ENCODE data around the gene CDCP1.
"Not testable (repeated sequence)": the region's sequence is repeated elsewhere in the genome, so short reads cannot be mapped to it uniquely, and the experiment has no call there.

The CDCP1 gene

DNA sequence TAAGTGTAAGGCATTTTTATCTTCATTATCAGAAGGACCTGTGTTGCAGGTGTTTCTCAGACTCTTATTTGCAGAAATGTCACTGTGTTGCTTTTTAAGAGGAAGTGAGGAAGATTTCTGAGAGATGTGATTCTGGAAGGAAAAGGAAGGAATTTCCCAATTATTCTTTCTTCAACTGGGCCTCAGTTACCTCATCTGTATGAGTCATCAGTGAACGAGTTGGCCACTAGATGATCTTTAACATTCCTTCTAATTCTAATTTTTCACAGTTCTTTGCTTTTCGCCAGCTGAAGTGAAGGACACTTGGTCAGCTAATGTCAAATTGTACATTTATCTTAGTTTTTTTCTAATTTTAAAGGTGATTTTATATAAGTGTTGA is 91.2 kb downstream of the CDCP1 start:
- Histone ChIP-seq H3K4me1 (ENCODE audit: control insufficient read depth, insufficient read depth, low read length, unreplicated experiment) (peaks cover 61% of the 10 kb centered on the region), H3K36me3 (ENCODE audit: insufficient read depth, low read length) (no peaks in the 10 kb centered on the region), H3K79me2 (ENCODE audit: control insufficient read depth, insufficient read depth, low read length, unreplicated experiment) (no peaks in the 10 kb centered on the region), H3K27me3 (ENCODE audit: insufficient read depth, low read length) (no peaks in the 10 kb centered on the region), H3K4me3 (ENCODE audit: low read depth, low read length) (peak overlapping the region; percentile 38; the same call in 1 of the 2 replicates), H3K27ac (ENCODE audit: low read depth, low read length) (peak overlapping the region; percentile 88), H2AFZ (ENCODE audit: low read length, unreplicated experiment) (no peak overlapping the region)

DNA sequence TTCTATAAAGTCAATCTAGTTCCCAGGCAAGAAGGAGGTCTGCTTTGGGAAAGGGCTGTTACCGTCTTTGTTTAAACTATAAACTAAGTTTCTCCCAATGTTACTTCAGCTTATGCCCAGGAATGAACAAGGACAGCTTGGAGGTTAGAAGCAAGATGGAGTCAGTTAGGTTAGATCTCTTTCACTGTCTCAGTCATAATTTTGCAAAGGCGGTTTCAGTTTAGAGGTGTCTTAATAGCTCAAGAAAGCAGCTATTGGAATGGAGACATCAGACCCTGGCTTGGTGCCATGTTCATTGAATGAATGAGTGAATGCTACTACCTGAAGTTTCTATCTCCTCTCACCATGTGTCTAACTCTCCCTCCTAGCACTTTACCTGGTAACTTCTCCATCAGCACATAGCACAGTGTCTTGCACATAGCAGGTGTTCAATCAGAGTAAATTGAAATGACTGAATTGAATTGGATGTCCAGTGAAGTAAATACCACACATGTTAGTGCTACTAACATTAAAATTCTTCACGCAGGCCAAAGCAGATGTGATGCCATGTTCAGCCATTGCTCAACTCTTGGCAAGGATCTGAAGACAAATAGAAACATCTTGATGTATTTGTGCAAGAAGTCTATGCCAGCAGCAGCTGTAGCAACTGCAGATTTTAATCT is 91.9 kb downstream of the CDCP1 start:
- no peak overlapping the region for H3K4me3 ChIP-seq (ENCODE audit: low read depth, low read length)
- peak overlapping the region; percentile 88 for H3K27ac ChIP-seq (ENCODE audit: low read depth, low read length)
- peaks cover 57% of the 10 kb centered on the region for H3K4me1 ChIP-seq (ENCODE audit: control insufficient read depth, insufficient read depth, low read length, unreplicated experiment)
- no peaks in the 10 kb centered on the region for H3K79me2 ChIP-seq (ENCODE audit: control insufficient read depth, insufficient read depth, low read length, unreplicated experiment)
- H2AFZ ChIP-seq (ENCODE audit: low read length, unreplicated experiment), result no peak overlapping the region
- no peaks in the 10 kb centered on the region for H3K27me3 ChIP-seq (ENCODE audit: insufficient read depth, low read length)
- H3K36me3 ChIP-seq (ENCODE audit: insufficient read depth, low read length), result no peaks in the 10 kb centered on the region

DNA sequence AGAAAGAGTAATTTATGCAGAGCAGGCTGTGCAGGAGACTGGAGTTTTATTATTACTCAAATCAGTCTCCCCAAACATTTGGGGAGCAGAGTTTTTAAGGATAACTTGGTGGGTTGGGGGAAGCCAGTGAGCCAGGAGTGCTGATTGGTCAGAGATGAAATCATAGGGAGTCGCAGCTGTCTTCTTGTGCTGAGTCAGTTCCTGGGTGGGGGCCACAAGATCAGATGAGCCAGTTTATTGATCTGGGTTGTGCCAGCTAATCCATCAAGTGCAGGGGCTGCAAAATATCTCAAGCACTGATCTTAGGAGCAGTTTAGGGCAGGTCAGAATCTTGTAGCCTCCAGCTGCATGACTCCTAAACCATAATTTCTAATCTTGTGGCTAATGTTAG is 92.4 kb downstream of the CDCP1 start:
- not testable (repeated sequence) for H3K4me3 ChIP-seq (ENCODE audit: low read depth, low read length); H2AFZ ChIP-seq (ENCODE audit: low read length, unreplicated experiment); H3K36me3 ChIP-seq (ENCODE audit: insufficient read depth, low read length); H3K27me3 ChIP-seq (ENCODE audit: insufficient read depth, low read length); H3K79me2 ChIP-seq (ENCODE audit: control insufficient read depth, insufficient read depth, low read length, unreplicated experiment)
- Histone ChIP-seq H3K27ac (ENCODE audit: low read depth, low read length) (peak overlapping the region; percentile 88), H3K4me1 (ENCODE audit: control insufficient read depth, insufficient read depth, low read length, unreplicated experiment) (peaks cover 52% of the 10 kb centered on the region)

DNA sequence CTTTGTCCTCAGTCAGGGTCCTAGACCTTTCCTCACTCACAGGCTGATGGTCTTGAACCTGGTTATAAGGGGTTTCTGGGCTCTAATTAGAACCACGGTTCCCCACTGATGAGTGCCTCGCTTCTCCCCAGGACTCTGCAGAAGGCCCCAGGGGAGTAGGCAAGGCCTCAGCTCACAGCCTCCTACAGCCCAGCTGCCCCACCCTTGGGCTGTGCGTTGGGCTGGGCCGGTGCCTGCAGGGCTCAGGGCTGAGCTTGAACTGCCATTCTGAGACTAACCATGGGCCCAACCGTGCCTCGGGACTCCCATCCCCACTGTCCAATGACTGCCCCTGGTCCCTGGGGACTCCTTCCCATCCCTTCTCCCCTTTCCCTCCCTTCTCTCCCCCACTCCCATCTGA is 94.5 kb downstream of the CDCP1 start:
- H3K36me3 ChIP-seq (ENCODE audit: insufficient read depth, low read length), result no peaks in the 10 kb centered on the region
- no peak overlapping the region for H3K4me3 ChIP-seq (ENCODE audit: low read depth, low read length)
- no peak overlapping the region for H2AFZ ChIP-seq (ENCODE audit: low read length, unreplicated experiment)
- H3K79me2 ChIP-seq (ENCODE audit: control insufficient read depth, insufficient read depth, low read length, unreplicated experiment), result no peaks in the 10 kb centered on the region
- H3K27ac ChIP-seq (ENCODE audit: low read depth, low read length), result no peak overlapping the region
- H3K4me1 ChIP-seq (ENCODE audit: control insufficient read depth, insufficient read depth, low read length, unreplicated experiment), result peaks cover 33% of the 10 kb centered on the region
- no peaks in the 10 kb centered on the region for H3K27me3 ChIP-seq (ENCODE audit: insufficient read depth, low read length)

DNA sequence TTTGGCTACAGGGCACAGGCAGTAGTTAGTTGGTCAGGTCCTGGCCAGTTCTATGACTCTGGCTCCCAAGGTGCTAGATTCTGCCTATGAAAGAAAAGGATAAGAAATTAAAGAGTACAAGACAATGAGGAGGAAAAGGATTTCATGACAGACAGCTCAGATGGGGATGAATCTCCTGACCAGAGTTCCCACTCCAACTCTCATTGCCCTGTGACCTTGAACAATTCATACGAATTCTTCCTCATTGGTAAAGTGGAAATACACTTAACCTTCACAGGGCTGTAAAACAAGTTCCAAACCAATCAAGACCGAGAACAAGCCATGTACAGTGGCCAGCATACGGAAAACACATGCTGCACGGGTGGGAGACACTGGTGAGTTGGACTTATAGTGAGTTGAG is 96.4 kb downstream of the CDCP1 start:
- Histone ChIP-seq H2AFZ (ENCODE audit: low read length, unreplicated experiment) (no peak overlapping the region), H3K79me2 (ENCODE audit: control insufficient read depth, insufficient read depth, low read length, unreplicated experiment) (no peaks in the 10 kb centered on the region), H3K27me3 (ENCODE audit: insufficient read depth, low read length) (no peaks in the 10 kb centered on the region), H3K27ac (ENCODE audit: low read depth, low read length) (no peak overlapping the region), H3K4me1 (ENCODE audit: control insufficient read depth, insufficient read depth, low read length, unreplicated experiment) (peaks cover 15% of the 10 kb centered on the region), H3K36me3 (ENCODE audit: insufficient read depth, low read length) (no peaks in the 10 kb centered on the region), H3K4me3 (ENCODE audit: low read depth, low read length) (no peak overlapping the region)

DNA sequence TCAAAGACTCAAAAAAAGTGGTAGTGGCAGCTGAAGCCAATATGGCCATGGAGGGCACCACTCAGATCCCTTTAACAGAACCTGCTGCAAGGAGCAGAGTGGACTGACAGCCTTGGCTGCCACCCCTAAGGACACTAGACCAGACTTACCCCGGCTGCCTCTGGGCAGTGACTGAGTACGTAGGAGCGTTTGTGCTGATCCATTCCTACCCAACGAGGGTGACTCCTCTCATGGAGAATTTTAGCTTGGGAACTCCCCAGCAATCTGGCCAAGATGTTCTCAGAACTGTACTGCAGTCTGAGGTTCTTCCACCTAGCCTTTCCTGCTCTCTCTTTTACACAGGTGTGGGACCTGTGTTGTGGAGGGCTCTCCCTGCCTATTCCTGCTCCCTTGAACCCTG is 97.9 kb downstream of the CDCP1 start:
- Histone ChIP-seq H3K4me1 (ENCODE audit: control insufficient read depth, insufficient read depth, low read length, unreplicated experiment) (peaks cover 9% of the 10 kb centered on the region), H3K4me3 (ENCODE audit: low read depth, low read length) (no peak overlapping the region), H3K36me3 (ENCODE audit: insufficient read depth, low read length) (no peaks in the 10 kb centered on the region), H3K79me2 (ENCODE audit: control insufficient read depth, insufficient read depth, low read length, unreplicated experiment) (no peaks in the 10 kb centered on the region), H3K27me3 (ENCODE audit: insufficient read depth, low read length) (no peaks in the 10 kb centered on the region), H3K27ac (ENCODE audit: low read depth, low read length) (no peak overlapping the region), H2AFZ (ENCODE audit: low read length, unreplicated experiment) (no peak overlapping the region)

DNA sequence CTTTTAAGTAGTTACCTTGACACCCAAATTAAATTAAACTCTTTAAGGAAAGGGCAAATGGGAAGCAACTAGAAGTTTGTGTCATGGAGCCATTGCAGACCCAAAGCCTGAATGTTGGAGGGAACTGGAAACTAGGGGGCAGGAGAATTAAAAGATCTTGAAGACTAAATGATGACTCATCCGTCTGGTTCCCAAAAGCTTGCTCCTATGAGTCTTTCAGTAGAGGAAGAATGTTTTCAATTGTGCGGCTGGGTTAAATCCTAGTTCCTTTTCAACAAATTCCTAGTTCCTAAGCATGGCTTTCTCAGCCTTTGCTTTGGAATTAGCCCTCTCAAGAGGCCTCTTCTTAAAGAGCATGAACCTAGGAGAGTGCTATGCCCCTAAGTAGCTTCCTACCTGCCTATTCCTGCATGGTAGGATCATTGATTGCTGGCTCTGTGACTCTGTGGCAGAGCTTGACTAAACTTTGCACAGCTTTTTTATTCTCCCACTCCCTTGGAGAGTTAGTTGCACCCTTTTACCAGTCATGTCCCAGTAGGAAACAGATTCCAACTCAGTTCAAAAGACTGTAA is 102.4 kb downstream of the CDCP1 start:
- Histone ChIP-seq H3K36me3 (ENCODE audit: insufficient read depth, low read length) (no peaks in the 10 kb centered on the region), H3K79me2 (ENCODE audit: control insufficient read depth, insufficient read depth, low read length, unreplicated experiment) (no peaks in the 10 kb centered on the region), H3K27ac (ENCODE audit: low read depth, low read length) (peak overlapping the region; percentile 29; the same call in 1 of the 2 replicates), H3K4me1 (ENCODE audit: control insufficient read depth, insufficient read depth, low read length, unreplicated experiment) (peaks cover 8% of the 10 kb centered on the region), H3K4me3 (ENCODE audit: low read depth, low read length) (no peak overlapping the region), H2AFZ (ENCODE audit: low read length, unreplicated experiment) (peak overlapping the region; percentile 27), H3K27me3 (ENCODE audit: insufficient read depth, low read length) (no peaks in the 10 kb centered on the region)

DNA sequence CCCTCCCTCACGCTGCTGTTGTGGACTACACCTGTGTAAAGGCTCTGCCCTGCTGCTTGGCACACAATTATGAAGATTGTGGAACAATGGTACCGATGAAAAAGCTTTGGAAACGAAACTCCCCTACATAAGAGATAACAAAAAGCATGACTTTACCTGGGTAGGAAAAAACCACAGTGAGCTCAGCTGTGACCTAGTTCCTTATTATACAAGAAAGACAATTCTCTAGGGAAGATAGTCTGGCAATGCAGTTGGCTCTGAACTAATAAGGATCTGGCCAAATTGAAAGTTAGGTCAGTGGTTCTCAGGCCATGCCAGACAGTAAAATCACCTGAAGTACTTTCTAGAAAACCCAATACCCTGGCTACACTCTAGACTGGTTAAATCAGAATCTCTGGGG is 104.0 kb downstream of the CDCP1 start:
- no peaks in the 10 kb centered on the region for H3K79me2 ChIP-seq (ENCODE audit: control insufficient read depth, insufficient read depth, low read length, unreplicated experiment)
- H2AFZ ChIP-seq (ENCODE audit: low read length, unreplicated experiment), result no peak overlapping the region
- peaks cover 8% of the 10 kb centered on the region for H3K4me1 ChIP-seq (ENCODE audit: control insufficient read depth, insufficient read depth, low read length, unreplicated experiment)
- no peaks in the 10 kb centered on the region for H3K36me3 ChIP-seq (ENCODE audit: insufficient read depth, low read length)
- no peaks in the 10 kb centered on the region for H3K27me3 ChIP-seq (ENCODE audit: insufficient read depth, low read length)
- H3K4me3 ChIP-seq (ENCODE audit: low read depth, low read length), result no peak overlapping the region
- H3K27ac ChIP-seq (ENCODE audit: low read depth, low read length), result no peak overlapping the region

DNA sequence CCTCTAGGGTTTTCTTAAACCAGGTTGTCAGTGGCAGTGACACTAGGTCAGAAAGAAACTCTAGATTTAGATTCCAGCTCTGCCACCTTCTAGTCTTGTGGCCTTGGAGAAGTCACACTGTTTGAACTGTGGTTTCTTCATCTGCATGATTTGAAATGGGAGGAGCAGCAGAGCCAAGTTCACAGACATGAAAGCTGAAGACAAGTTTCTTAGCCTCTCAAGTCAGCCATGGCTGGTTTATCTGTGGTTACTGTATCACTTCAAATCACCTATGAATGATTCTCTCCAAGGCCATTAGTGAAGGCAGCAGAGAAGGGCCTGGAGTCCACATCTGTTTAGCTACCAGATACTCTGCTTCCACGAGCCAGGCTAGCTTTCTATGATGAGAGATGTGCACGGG is 104.5 kb downstream of the CDCP1 start:
- H2AFZ ChIP-seq (ENCODE audit: low read length, unreplicated experiment), result no peak overlapping the region
- H3K36me3 ChIP-seq (ENCODE audit: insufficient read depth, low read length), result no peaks in the 10 kb centered on the region
- no peak overlapping the region for H3K4me3 ChIP-seq (ENCODE audit: low read depth, low read length)
- H3K4me1 ChIP-seq (ENCODE audit: control insufficient read depth, insufficient read depth, low read length, unreplicated experiment), result peaks cover 8% of the 10 kb centered on the region
- no peaks in the 10 kb centered on the region for H3K27me3 ChIP-seq (ENCODE audit: insufficient read depth, low read length)
- H3K27ac ChIP-seq (ENCODE audit: low read depth, low read length), result no peak overlapping the region
- no peaks in the 10 kb centered on the region for H3K79me2 ChIP-seq (ENCODE audit: control insufficient read depth, insufficient read depth, low read length, unreplicated experiment)

DNA sequence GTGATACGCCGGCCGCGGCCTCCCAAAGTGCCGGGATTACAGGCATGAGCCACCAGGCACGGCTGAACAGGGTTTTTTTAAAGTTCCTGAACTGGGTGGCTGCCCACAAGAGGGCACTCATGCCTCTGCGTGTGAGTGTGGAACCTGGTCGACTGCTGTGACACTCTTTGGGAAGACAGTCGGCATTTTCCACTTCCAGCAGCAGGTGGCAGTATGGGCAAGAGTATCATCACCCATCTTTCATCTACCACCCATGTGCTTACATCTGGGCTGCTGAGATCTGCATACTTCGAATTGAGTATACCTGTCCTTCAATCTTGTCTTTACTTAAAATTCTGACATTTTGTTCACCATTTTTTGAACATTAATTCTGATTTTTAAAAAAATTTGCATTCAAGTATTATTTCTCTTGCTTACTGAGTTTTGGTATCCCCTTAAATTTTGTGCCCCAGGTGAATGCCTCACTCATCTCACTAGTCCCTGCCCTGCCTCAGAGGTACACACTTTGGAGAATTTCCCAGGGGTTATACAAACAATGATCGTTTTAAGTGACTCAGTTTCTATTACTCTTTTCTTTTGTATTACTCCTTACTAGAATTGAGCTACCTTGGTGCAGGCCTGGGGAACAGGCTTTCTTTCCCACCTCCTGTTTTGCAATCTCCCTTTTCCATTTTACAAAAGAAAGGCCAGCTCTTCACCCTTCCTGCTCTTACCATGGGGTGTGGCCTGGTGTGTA is 108.3 kb downstream of the CDCP1 start:
- Histone ChIP-seq H3K36me3 (ENCODE audit: insufficient read depth, low read length) (no peaks in the 10 kb centered on the region), H3K79me2 (ENCODE audit: control insufficient read depth, insufficient read depth, low read length, unreplicated experiment) (no peaks in the 10 kb centered on the region), H2AFZ (ENCODE audit: low read length, unreplicated experiment) (no peak overlapping the region), H3K4me3 (ENCODE audit: low read depth, low read length) (no peak overlapping the region), H3K4me1 (ENCODE audit: control insufficient read depth, insufficient read depth, low read length, unreplicated experiment) (peaks cover 12% of the 10 kb centered on the region), H3K27ac (ENCODE audit: low read depth, low read length) (no peak overlapping the region), H3K27me3 (ENCODE audit: insufficient read depth, low read length) (no peaks in the 10 kb centered on the region)

Data from ACC112 (cell line).